Measurements from ENCODE around the gene EHBP1.

The EHBP1 gene

GRCh38 chr2:62844311-62845090, 139.0 kb downstream of the EHBP1 start:
- no peak overlapping the region for H3K4me3 ChIP-seq (ENCODE audit: low read depth, low read length)
- no peak overlapping the region for H3K27ac ChIP-seq (ENCODE audit: extremely low read depth, low read depth, low read length)
- POLR2A ChIA-PET, result no interaction called here
- no peaks in the 10 kb centered on the region for H3K4me1 ChIP-seq (ENCODE audit: control insufficient read depth, insufficient read depth, low read length)
- TF ChIP-seq KLF10 (tag by site-specific recombination; IDR thresholded peaks at IDR 0.05), result no peak
- no peaks in the 10 kb centered on the region for H3K9me3 ChIP-seq (ENCODE audit: control insufficient read depth, insufficient read depth, low read depth, low read length)
- CTCF ChIA-PET, result no interaction called here
- no peaks in the 10 kb centered on the region for H3K36me3 ChIP-seq (ENCODE audit: control insufficient read depth in 2 of 2, insufficient read depth in 1 of 2, low read length in 2 of 2)

DNA sequence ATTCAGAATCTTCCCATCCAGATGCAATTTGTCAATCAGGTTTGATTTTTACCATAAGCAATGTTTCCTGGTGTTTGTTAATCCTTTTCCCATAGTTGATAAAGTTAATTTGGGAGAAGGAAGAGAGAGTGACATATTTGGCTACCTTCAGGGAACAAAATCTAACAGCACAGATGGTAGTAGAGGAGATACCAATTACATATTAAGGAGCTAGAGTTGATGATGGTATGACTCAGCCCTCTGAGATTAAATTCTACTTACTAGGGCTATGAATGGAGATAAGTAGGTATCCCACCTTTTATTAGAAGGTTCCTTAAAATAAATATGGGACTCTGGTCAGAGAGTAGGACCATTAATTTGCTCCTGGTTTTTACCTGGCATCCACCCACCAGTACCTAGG, 139.7 kb downstream of the EHBP1 start:
- TF ChIP-seq ZNF664 (tag by site-specific recombination; IDR thresholded peaks at IDR 0.05) (no peak), SP3 (tag by site-specific recombination; IDR thresholded peaks at IDR 0.05) (no peak), ZNF394 (tag by site-specific recombination; IDR thresholded peaks at IDR 0.05; ENCODE audit: borderline replicate concordance) (no peak), ZNF18 (tag by site-specific recombination; IDR thresholded peaks at IDR 0.05) (no peak), ZNF558 (tag by site-specific recombination; IDR thresholded peaks at IDR 0.05) (no peak), MYNN (tag by site-specific recombination; IDR thresholded peaks at IDR 0.05; ENCODE audit: borderline replicate concordance) (no peak)
- Histone ChIP-seq H3K27ac (ENCODE audit: extremely low read depth, low read depth, low read length) (no peak overlapping the region), H3K9me3 (ENCODE audit: control insufficient read depth, insufficient read depth, low read depth, low read length) (no peaks in the 10 kb centered on the region), H3K36me3 (ENCODE audit: control insufficient read depth in 2 of 2, insufficient read depth in 1 of 2, low read length in 2 of 2) (no peaks in the 10 kb centered on the region), H3K4me1 (ENCODE audit: control insufficient read depth, insufficient read depth, low read length) (no peaks in the 10 kb centered on the region), H3K4me3 (ENCODE audit: low read depth, low read length) (no peak overlapping the region)
- POLR2A ChIA-PET, result no interaction called here
- CTCF ChIA-PET, result interaction anchor here (0.5 to 1.0 kb wide), 3 partner anchors 9 to 77 kb away, joined by 3 to 6 read pairs (median 3); no protein-coding TSS in a partner anchor

- CTCF ChIA-PET, result interaction anchor here (0.5 kb wide), 1 partner anchor 46 kb away, joined by 3 read pairs; no protein-coding TSS in a partner anchor
- Histone ChIP-seq H3K4me1 (ENCODE audit: control insufficient read depth, insufficient read depth, low read length) (0 out of 2 replicates have a peak, but pooled peaks cover 6% of the 10 kb centered on the region), H3K9me3 (ENCODE audit: control insufficient read depth, insufficient read depth, low read depth, low read length) (no peaks in the 10 kb centered on the region), H3K27ac (ENCODE audit: extremely low read depth, low read depth, low read length) (no peak overlapping the region), H3K36me3 (ENCODE audit: control insufficient read depth in 2 of 2, insufficient read depth in 1 of 2, low read length in 2 of 2) (no peaks in the 10 kb centered on the region), H3K4me3 (ENCODE audit: low read depth, low read length) (no peak overlapping the region)
- TF ChIP-seq ZNF792 (tag by site-specific recombination; IDR thresholded peaks at IDR 0.05) (no peak), ZNF19 (tag by site-specific recombination; IDR thresholded peaks at IDR 0.05; ENCODE audit: low read depth) (no peak), ZNF26 (tag by site-specific recombination; IDR thresholded peaks at IDR 0.05) (no peak), ZNF239 (tag by site-specific recombination; IDR thresholded peaks at IDR 0.05) (no peak), ZNF18 (tag by site-specific recombination; IDR thresholded peaks at IDR 0.05) (no peak), ZBTB48 (tag by site-specific recombination; IDR thresholded peaks at IDR 0.05) (no peak), ZNF175 (tag by site-specific recombination; IDR thresholded peaks at IDR 0.05) (no peak), ZNF10 (tag by site-specific recombination; IDR thresholded peaks at IDR 0.05) (no peak), ZNF211 (tag by site-specific recombination; IDR thresholded peaks at IDR 0.05; ENCODE audit: low read depth) (no peak), WT1 (tag by site-specific recombination; IDR thresholded peaks at IDR 0.05) (no peak), ZNF830 (tag by site-specific recombination; IDR thresholded peaks at IDR 0.05; ENCODE audit: low read depth) (no peak)
- TF ChIP-seq, protein P1, sequence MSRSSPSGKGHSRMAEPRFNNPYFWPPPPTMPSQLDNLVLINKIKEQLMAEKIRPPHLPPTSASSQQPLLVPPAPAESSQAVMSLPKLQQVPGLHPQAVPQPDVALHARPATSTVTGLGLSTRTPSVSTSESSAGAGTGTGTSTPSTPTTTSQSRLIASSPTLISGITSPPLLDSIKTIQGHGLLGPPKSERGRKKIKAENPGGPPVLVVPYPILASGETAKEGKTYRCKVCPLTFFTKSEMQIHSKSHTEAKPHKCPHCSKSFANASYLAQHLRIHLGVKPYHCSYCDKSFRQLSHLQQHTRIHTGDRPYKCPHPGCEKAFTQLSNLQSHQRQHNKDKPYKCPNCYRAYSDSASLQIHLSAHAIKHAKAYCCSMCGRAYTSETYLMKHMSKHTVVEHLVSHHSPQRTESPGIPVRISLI (tag by site-specific recombination; IDR thresholded peaks at IDR 0.05), result no peak
- TF ChIP-seq, protein P2, sequence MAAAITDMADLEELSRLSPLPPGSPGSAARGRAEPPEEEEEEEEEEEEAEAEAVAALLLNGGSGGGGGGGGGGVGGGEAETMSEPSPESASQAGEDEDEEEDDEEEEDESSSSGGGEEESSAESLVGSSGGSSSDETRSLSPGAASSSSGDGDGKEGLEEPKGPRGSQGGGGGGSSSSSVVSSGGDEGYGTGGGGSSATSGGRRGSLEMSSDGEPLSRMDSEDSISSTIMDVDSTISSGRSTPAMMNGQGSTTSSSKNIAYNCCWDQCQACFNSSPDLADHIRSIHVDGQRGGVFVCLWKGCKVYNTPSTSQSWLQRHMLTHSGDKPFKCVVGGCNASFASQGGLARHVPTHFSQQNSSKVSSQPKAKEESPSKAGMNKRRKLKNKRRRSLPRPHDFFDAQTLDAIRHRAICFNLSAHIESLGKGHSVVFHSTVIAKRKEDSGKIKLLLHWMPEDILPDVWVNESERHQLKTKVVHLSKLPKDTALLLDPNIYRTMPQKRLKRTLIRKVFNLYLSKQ (tag by site-specific recombination; IDR thresholded peaks at IDR 0.05; ENCODE audit: borderline replicate concordance), result no peak
- POLR2A ChIA-PET, result no interaction called here
Observed at GRCh38 chr2:62852254-62852653, 146.7 kb downstream of the EHBP1 start.
